GM19463 (cell line): Measurements from ENCODE around the gene EPHA2.

Source experiments
- ATAC-seq: cut with Tn5 transposase; IDR thresholded peaks from one replicate; pipeline ENCODE4 v1.9.1; 2021; ENCODE audit warnings: mild to moderate bottlenecking, moderate library complexity; ENCODE audit not compliant: unreplicated experiment

The EPHA2 gene

DNA sequence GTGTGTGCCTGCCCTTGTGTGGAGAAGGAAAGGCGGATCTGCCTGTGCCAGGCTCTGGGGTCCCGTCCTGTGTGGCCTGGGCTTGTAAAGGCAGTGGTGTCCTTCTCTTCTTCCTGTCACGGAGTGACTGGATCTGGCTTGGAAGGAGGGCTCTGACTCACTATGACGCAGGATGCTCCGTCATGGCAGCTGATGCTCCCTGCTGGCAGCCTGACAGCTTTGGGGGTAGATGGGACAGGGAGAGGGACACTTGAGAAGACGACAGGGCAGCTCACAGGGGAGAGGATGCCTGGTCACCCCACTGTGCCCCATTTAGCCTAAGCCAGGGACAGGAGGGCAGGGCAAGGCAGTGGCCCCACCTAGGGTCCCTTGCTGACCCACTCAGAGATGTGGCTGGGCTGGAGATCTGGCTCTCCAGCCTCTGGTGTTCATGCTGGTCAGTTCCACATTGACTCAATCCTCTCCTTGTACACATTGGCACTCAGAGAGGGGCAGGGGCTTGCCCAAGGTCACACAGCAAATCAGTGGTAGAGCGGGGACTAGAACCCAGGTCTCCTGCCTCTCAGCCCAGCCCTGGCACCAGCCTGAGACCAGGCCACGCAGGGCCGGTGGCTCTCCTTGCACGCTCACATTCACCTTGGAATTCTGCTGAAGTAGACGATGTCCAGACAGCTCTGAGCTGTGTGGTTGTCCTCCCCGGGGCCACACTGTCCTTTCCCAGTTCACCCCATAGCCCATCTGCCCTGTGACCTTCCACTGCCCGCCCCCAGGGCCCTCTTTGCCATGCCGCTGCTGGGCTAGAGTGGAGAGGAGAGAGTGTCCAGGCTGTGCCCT lies 79.6 kb downstream of the EPHA2 start:
- ATAC-seq: no peak

GRCh38 chr1:16075337-16076030 lies 80.4 kb downstream of the EPHA2 start:
- no peak for ATAC-seq
